ENCODE results near the gene PTH. TPM values are rescaled to one million over a fixed set of nuclear protein-coding genes. Genes with fewer than 3 reads are reported as not detected.

PTH gene
- total and polyA plus RNA-seq, 8 donors, result 0.24 to 0.43 (median 0.32) TPM; not detected in 5

GRCh38 chr11:13480198-13480597 is 15.6 kb downstream of the PTH start:
- no peaks in the 10 kb centered on the region for H3K9me3 ChIP-seq
- H3K27me3 ChIP-seq, result no peaks in the 10 kb centered on the region
- no peak for DNase-seq
- H3K36me3 ChIP-seq, result no peaks in the 10 kb centered on the region
- ATAC-seq, result no peak
- H3K4me1 ChIP-seq, result no peaks in the 10 kb centered on the region
- no peak overlapping the region for H3K4me3 ChIP-seq
- TF ChIP-seq CTCF (IDR thresholded peaks at IDR 0.05), result no peak
- no peak overlapping the region for H3K27ac ChIP-seq
- intact Hi-C loops (cut with DNase I), result no loop called here

GRCh38 chr11:13479688-13480087 is 16.1 kb downstream of the PTH start:
- no peak for ATAC-seq

GRCh38 chr11:13475091-13475490 is 20.7 kb downstream of the PTH start:
- Histone ChIP-seq H3K36me3 (no peaks in the 10 kb centered on the region), H3K27me3 (no peaks in the 10 kb centered on the region), H3K9me3 (no peaks in the 10 kb centered on the region), H3K4me3 (no peak overlapping the region), H3K4me1 (no peaks in the 10 kb centered on the region), H3K27ac (no peak overlapping the region)
- no peak for TF ChIP-seq CTCF (IDR thresholded peaks at IDR 0.05)
- DNase-seq (no peak), ATAC-seq (no peak)
- intact Hi-C loops (cut with DNase I), result no loop called here

More at GRCh38 chr11:13479688-13480087, 16.1 kb downstream of the PTH start:
- H3K27ac ChIP-seq, result no peak overlapping the region
- no peak for TF ChIP-seq CTCF (IDR thresholded peaks at IDR 0.05)
- no peaks in the 10 kb centered on the region for H3K9me3 ChIP-seq
- no peaks in the 10 kb centered on the region for H3K36me3 ChIP-seq
- intact Hi-C loops (cut with DNase I), result no loop called here
- DNase-seq, result no peak
- no peaks in the 10 kb centered on the region for H3K27me3 ChIP-seq
- H3K4me3 ChIP-seq, result no peak overlapping the region
- H3K4me1 ChIP-seq, result no peaks in the 10 kb centered on the region

GRCh38 chr11:13473013-13473722 is 22.6 kb downstream of the PTH start:
- Histone ChIP-seq H3K36me3 (no peaks in the 10 kb centered on the region), H3K27me3 (peaks cover 0 to 8% of the 10 kb centered on the region in 2 donors), H3K27ac (no peak overlapping the region), H3K4me3 (no peak overlapping the region), H3K4me1 (no peaks in the 10 kb centered on the region), H3K9me3 (no peaks in the 10 kb centered on the region)
- no peak for TF ChIP-seq CTCF (IDR thresholded peaks at IDR 0.05)
- intact Hi-C loops (cut with DNase I), result no loop called here
- DNase-seq (no peak), ATAC-seq (no peak)

- intact Hi-C loops (cut with DNase I), result no loop called here
- TF ChIP-seq CTCF (IDR thresholded peaks at IDR 0.05), result no peak
- peaks cover 0 to 8% of the 10 kb centered on the region in 2 donors for H3K27me3 ChIP-seq
- H3K4me1 ChIP-seq, result peaks cover 2 to 7% of the 10 kb centered on the region in 2 donors
- no peak overlapping the region for H3K4me3 ChIP-seq
- H3K27ac ChIP-seq, result no peak overlapping the region
- H3K36me3 ChIP-seq, result no peaks in the 10 kb centered on the region
- no peak for DNase-seq
- no peaks in the 10 kb centered on the region for H3K9me3 ChIP-seq
- ATAC-seq, result no peak
Observed at GRCh38 chr11:13468750-13469149, 27.0 kb downstream of the PTH start.
